Spinal cord (tissue), 10 donors: ENCODE measurements around the gene INHBE. TPM values are rescaled to one million over a fixed set of nuclear protein-coding genes. Genes with fewer than 3 reads are reported as not detected.
A peak's percentile ranks its signal among the peaks of the same experiment; 100 is the strongest.

Experiments
- DNase-seq, 6 donors: peaks; one replicate each; pipeline versions ENCODE4 v3.0.0 to v3.0.0-alpha.2; 2013 to 2015; ENCODE audit warnings: low spot score in 6 of 6, low read depth in 4 of 6
- H3K27ac ChIP-seq: one replicate; pipeline ENCODE4 v1.5.1; 2013; ENCODE audit warnings: low read depth, low read length, control low read depth
- H3K27me3 ChIP-seq: one replicate; pipeline ENCODE4 v1.6.1; 2013; ENCODE audit warnings: low read length; ENCODE audit not compliant: control insufficient read depth, insufficient read depth
- H3K36me3 ChIP-seq: one replicate; pipeline ENCODE4 v1.6.1; 2013; ENCODE audit warnings: low read length; ENCODE audit not compliant: control insufficient read depth, insufficient read depth
- H3K4me1 ChIP-seq: one replicate; pipeline ENCODE4 v1.6.1; 2013; ENCODE audit warnings: low read length; ENCODE audit not compliant: control insufficient read depth, insufficient read depth
- H3K4me3 ChIP-seq: one replicate; pipeline ENCODE4 v1.5.1; 2013; ENCODE audit warnings: low read depth, low read length, control low read depth
- H3K9me3 ChIP-seq: one replicate; pipeline ENCODE4 v1.6.1; 2013; ENCODE audit warnings: low read length; ENCODE audit not compliant: control insufficient read depth, insufficient read depth
- WGBS: methylation state at CpG from one replicate; pipeline ENCODE4 v1.1.5; 2013; ENCODE audit warnings: missing lambda C conversion rate; ENCODE audit not compliant: insufficient coverage; 5-methylcytosine and 5-hydroxymethylcytosine counted together
- polyA plus RNA-seq, 2 donors: library from polyadenylated mRNA; unstranded; fragments of 120-200 nt; gene quantifications; one replicate each; pipeline ENCODE4 v1.2.1, GENCODE V29; 2013; ENCODE audit not compliant: insufficient read length in 2 of 2
- total RNA-seq, 2 donors: library from RNA; depleted of rRNA in 1 of 2; stranded (reverse); fragments of 120-200 nt in 1 of 2; fragments of >200 nt in 1 of 2; gene quantifications; one replicate each; pipeline versions ENCODE4 v1.2.3 to v1.2.4, GENCODE V29; 2013 to 2014
- donor health status: healthy.

The INHBE gene
- total and polyA plus RNA-seq, 4 donors, result 0.23 to 0.51 TPM; not detected in 2

GRCh38 chr12:57452181-57452936, 2.7 kb upstream of the INHBE start:
- Histone ChIP-seq H3K4me1 (peaks cover 16% of the 10 kb centered on the region), H3K27ac (no peak overlapping the region), H3K27me3 (peaks cover 3% of the 10 kb centered on the region), H3K36me3 (no peaks in the 10 kb centered on the region), H3K4me3 (no peak overlapping the region), H3K9me3 (no peaks in the 10 kb centered on the region)
- peak in 1 of 6 donors; percentile 39 for DNase-seq
- 55% methylated on average over 4 of the region's 9 CpGs for WGBS

DNA sequence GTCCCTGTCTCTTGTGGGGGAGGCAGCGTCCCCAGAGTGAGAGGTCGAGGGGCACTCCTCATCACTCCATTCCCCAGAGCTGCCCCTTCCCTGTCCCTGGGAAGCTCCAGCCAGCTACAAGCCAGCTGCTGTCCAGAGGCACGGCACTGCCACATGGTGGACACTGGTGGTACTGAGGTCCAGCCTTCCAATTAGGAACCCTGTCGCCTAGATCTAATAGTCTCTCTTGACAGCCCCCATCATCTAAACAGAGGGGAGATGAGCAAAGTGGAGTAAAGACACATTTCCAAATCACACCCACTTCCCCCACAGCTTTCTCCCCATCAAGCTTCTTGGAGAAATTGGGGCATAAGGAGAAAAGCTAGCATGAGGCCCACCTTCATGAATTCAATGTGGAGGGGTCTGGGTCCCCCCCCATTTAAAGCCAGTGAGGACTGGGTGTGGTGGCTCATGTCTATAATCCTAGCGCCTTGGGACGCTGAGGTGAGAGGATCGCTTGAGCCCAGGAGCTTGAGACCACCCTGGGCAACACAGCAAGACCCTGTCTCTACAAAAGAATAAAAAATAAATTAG, 2.1 kb upstream of the INHBE start:
- DNase-seq, result peak in 3 of 6 donors; percentile 67 to 90 (median 82)
- H3K9me3 ChIP-seq, result no peaks in the 10 kb centered on the region
- WGBS, result 0% methylated on average over 2 of the region's 7 CpGs
- H3K4me3 ChIP-seq, result no peak overlapping the region
- no peak overlapping the region for H3K27ac ChIP-seq
- H3K4me1 ChIP-seq, result peaks cover 16% of the 10 kb centered on the region
- H3K36me3 ChIP-seq, result no peaks in the 10 kb centered on the region
- peaks cover 3% of the 10 kb centered on the region for H3K27me3 ChIP-seq

DNA sequence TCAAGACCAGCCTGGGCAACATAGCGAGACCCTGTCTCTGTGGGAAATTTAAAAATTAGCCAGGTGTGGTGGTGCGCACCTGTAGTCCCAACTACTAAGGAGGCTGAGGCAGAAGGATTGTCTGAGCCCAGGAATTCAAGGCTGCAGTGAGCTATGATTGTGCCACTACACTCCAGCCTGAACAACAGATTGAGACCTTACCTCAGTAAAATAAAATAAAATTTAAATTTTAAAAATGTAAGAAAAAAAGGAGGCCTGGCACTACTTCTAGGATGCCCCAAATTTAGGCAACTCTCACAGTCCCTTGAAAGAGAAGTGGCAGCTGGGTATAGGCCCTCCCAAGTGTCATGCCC, 918 bp upstream of the INHBE start:
- no peak overlapping the region for H3K27ac ChIP-seq
- WGBS, result 85% methylated on average over 2 of the region's 2 CpGs
- no peak for DNase-seq
- H3K4me1 ChIP-seq, result peaks cover 25% of the 10 kb centered on the region
- peaks cover 3% of the 10 kb centered on the region for H3K27me3 ChIP-seq
- H3K36me3 ChIP-seq, result no peaks in the 10 kb centered on the region
- H3K9me3 ChIP-seq, result no peaks in the 10 kb centered on the region
- no peak overlapping the region for H3K4me3 ChIP-seq

DNA sequence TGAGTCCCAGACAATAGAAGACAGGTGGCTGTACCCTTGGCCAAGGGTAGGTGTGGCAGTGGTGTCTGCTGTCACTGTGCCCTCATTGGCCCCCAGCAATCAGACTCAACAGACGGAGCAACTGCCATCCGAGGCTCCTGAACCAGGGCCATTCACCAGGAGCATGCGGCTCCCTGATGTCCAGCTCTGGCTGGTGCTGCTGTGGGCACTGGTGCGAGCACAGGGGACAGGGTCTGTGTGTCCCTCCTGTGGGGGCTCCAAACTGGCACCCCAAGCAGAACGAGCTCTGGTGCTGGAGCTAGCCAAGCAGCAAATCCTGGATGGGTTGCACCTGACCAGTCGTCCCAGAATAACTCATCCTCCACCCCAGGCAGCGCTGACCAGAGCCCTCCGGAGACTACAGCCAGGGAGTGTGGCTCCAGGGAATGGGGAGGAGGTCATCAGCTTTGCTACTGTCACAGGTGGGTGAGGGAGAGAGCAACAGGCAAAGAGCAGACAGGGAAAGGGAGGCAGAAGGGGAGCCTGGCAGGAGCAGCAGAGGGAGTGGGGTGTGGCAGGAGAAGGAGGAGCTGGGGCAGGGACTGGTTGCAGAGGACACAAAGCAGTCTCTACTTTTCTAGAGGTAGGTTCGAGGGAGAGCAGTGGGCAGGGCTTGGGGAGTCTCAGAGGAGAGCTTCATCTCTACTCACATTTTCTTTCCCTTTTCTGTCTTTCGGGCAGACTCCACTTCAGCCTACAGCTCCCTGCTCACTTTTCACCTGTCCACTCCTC, 452 bp downstream of the INHBE start:
- DNase-seq, result no peak
- no peak overlapping the region for H3K27ac ChIP-seq
- 58% methylated on average over 6 of the region's 10 CpGs for WGBS
- peaks cover 6% of the 10 kb centered on the region for H3K27me3 ChIP-seq
- no peaks in the 10 kb centered on the region for H3K36me3 ChIP-seq
- no peaks in the 10 kb centered on the region for H3K9me3 ChIP-seq
- peaks cover 30% of the 10 kb centered on the region for H3K4me1 ChIP-seq
- no peak overlapping the region for H3K4me3 ChIP-seq

DNA sequence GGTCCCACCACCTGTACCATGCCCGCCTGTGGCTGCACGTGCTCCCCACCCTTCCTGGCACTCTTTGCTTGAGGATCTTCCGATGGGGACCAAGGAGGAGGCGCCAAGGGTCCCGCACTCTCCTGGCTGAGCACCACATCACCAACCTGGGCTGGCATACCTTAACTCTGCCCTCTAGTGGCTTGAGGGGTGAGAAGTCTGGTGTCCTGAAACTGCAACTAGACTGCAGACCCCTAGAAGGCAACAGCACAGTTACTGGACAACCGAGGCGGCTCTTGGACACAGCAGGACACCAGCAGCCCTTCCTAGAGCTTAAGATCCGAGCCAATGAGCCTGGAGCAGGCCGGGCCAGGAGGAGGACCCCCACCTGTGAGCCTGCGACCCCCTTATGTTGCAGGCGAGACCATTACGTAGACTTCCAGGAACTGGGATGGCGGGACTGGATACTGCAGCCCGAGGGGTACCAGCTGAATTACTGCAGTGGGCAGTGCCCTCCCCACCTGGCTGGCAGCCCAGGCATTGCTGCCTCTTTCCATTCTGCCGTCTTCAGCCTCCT, 1.1 kb downstream of the INHBE start:
- no peak overlapping the region for H3K4me3 ChIP-seq
- DNase-seq, result peak in 2 of 6 donors; percentile 57 to 76
- no peaks in the 10 kb centered on the region for H3K9me3 ChIP-seq
- H3K4me1 ChIP-seq, result peaks cover 37% of the 10 kb centered on the region
- H3K36me3 ChIP-seq, result no peaks in the 10 kb centered on the region
- peaks cover 13% of the 10 kb centered on the region for H3K27me3 ChIP-seq
- WGBS, result 32% methylated on average over 14 of the region's 15 CpGs
- H3K27ac ChIP-seq, result no peak overlapping the region

DNA sequence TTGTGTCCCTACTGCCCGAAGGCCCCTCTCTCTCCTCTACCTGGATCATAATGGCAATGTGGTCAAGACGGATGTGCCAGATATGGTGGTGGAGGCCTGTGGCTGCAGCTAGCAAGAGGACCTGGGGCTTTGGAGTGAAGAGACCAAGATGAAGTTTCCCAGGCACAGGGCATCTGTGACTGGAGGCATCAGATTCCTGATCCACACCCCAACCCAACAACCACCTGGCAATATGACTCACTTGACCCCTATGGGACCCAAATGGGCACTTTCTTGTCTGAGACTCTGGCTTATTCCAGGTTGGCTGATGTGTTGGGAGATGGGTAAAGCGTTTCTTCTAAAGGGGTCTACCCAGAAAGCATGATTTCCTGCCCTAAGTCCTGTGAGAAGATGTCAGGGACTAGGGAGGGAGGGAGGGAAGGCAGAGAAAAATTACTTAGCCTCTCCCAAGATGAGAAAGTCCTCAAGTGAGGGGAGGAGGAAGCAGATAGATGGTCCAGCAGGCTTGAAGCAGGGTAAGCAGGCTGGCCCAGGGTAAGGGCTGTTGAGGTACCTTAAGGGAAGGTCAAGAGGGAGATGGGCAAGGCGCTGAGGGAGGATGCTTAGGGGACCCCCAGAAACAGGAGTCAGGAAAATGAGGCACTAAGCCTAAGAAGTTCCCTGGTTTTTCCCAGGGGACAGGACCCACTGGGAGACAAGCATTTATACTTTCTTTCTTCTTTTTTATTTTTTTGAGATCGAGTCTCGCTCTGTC, 1.8 kb downstream of the INHBE start:
- H3K4me3 ChIP-seq, result no peak overlapping the region
- DNase-seq, result no peak
- H3K9me3 ChIP-seq, result no peaks in the 10 kb centered on the region
- no peak overlapping the region for H3K27ac ChIP-seq
- 90% methylated on average over 4 of the region's 6 CpGs for WGBS
- peaks cover 43% of the 10 kb centered on the region for H3K4me1 ChIP-seq
- no peaks in the 10 kb centered on the region for H3K36me3 ChIP-seq
- peaks cover 19% of the 10 kb centered on the region for H3K27me3 ChIP-seq

GRCh38 chr12:57458665-57459054, 3.6 kb downstream of the INHBE start:
- no peak for DNase-seq
- peak overlapping the region; percentile 71 for H3K4me3 ChIP-seq
- H3K27me3 ChIP-seq, result peaks cover 27% of the 10 kb centered on the region
- peaks cover 49% of the 10 kb centered on the region for H3K4me1 ChIP-seq
- H3K36me3 ChIP-seq, result peaks cover 2% of the 10 kb centered on the region
- no peaks in the 10 kb centered on the region for H3K9me3 ChIP-seq
- 0% methylated on average over 2 of the region's 3 CpGs for WGBS
- peak overlapping the region; percentile 86 for H3K27ac ChIP-seq

DNA sequence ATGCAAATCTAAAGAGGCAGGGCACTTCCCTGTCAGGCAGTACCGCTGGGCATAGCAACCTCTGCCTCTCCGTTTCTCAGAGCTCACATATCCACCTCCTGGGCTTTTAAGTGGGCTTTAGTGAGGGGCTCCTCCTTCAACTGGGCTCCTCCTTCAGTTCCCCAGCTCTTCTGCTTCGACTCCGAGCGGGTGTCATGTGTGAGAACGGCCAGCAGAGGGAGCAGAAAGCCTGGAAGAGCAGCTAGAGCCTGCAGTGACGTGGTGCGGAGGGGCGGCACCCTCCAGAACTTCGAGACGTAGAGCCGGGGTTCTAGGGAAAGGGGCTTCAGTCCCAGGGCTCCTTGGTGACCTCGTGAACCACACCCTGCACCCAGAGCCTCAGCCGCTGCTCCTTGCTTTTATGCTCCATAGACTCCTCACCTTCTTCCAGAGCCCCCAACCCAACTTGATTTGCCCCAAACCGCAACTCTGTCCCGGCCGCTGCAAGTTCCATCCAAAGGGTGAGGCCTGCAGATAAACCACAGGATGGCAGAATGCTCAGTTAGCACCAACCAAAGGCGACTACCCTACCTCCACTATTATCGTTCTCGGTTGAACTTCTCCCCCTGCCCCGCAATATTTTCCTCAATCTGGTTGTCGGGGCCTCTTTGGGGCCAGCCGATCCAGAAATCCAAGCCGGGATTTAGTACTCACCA, 4.1 kb downstream of the INHBE start:
- Histone ChIP-seq H3K9me3 (no peaks in the 10 kb centered on the region), H3K4me1 (peaks cover 49% of the 10 kb centered on the region), H3K27ac (peak overlapping the region; percentile 86), H3K4me3 (peak overlapping the region; percentile 71), H3K27me3 (peaks cover 27% of the 10 kb centered on the region), H3K36me3 (peaks cover 6% of the 10 kb centered on the region)
- WGBS, result 0% methylated on average over 18 of the region's 24 CpGs
- DNase-seq, result peak; percentile 87 to 98 (median 92)
